Measurements from ENCODE around the gene CDK16.
"Not testable (repeated sequence)": the region's sequence is repeated elsewhere in the genome, so short reads cannot be mapped to it uniquely, and the experiment has no call there.

CDK16 gene

GRCh38 chrX:47241201-47242011 lies 22.9 kb downstream of the CDK16 start:
- Mint-ChIP-seq H3K27ac (peak overlapping the region in 1 of 2 donors; percentile 46), H3K4me3 (no peak overlapping the region), H3K27me3 (no peaks in the 10 kb centered on the region), H3K9me3 (no peaks in the 10 kb centered on the region), H3K4me1 (peaks cover 10% of the 10 kb centered on the region)
- no peak for DNase-seq
- ATAC-seq: no peak

- no peaks in the 10 kb centered on the region for H3K27me3 Mint-ChIP-seq
- no peaks in the 10 kb centered on the region for H3K9me3 Mint-ChIP-seq
- DNase-seq: no peak
- no peak overlapping the region for H3K4me3 Mint-ChIP-seq
- H3K27ac Mint-ChIP-seq: no peak overlapping the region
- peaks cover 6% of the 10 kb centered on the region for H3K4me1 Mint-ChIP-seq
- no peak for ATAC-seq
These were observed 23.8 kb downstream of the CDK16 start for GRCh38 chrX:47242321-47242720.

- Mint-ChIP-seq H3K9me3 (no peaks in the 10 kb centered on the region), H3K4me1 (peaks cover 10% of the 10 kb centered on the region), H3K27me3 (no peaks in the 10 kb centered on the region), H3K27ac (no peak overlapping the region), H3K4me3 (no peak overlapping the region)
- no peak for ATAC-seq
- DNase-seq: no peak
These were observed 24.9 kb downstream of the CDK16 start for GRCh38 chrX:47243351-47243750.

- ATAC-seq (no peak), DNase-seq (no peak)
- Mint-ChIP-seq H3K9me3 (no peaks in the 10 kb centered on the region), H3K27me3 (no peaks in the 10 kb centered on the region), H3K4me3 (no peak overlapping the region), H3K4me1 (peaks cover 20% of the 10 kb centered on the region), H3K27ac (no peak overlapping the region)
These were observed 26.2 kb downstream of the CDK16 start for GRCh38 chrX:47244676-47245075.

- Mint-ChIP-seq H3K4me3 (no peak overlapping the region), H3K4me1 (peaks cover 20% of the 10 kb centered on the region), H3K27ac (no peak overlapping the region), H3K9me3 (no peaks in the 10 kb centered on the region), H3K27me3 (no peaks in the 10 kb centered on the region)
- ATAC-seq (no peak), DNase-seq (no peak)
These were observed 26.7 kb downstream of the CDK16 start for GRCh38 chrX:47245156-47245555.

- ATAC-seq (peak; percentile 60), DNase-seq (peak in 1 of 2 donors; percentile 19)
- Mint-ChIP-seq H3K4me1 (peaks cover 20% of the 10 kb centered on the region), H3K9me3 (no peaks in the 10 kb centered on the region), H3K27ac (no peak overlapping the region), H3K4me3 (no peak overlapping the region), H3K27me3 (no peaks in the 10 kb centered on the region)
These were observed 28.9 kb downstream of the CDK16 start for GRCh38 chrX:47247206-47247998.

- Mint-ChIP-seq H3K4me1 (peaks cover 20% of the 10 kb centered on the region), H3K27me3 (no peaks in the 10 kb centered on the region), H3K27ac (no peak overlapping the region), H3K4me3 (no peak overlapping the region), H3K9me3 (no peaks in the 10 kb centered on the region)
- ATAC-seq: no peak
- DNase-seq: no peak
These were observed 29.5 kb downstream of the CDK16 start for GRCh38 chrX:47247999-47248320.

GRCh38 chrX:47248576-47248975 lies 30.1 kb downstream of the CDK16 start:
- ATAC-seq: no peak
- H3K27me3 Mint-ChIP-seq: no peaks in the 10 kb centered on the region
- peaks cover 20% of the 10 kb centered on the region for H3K4me1 Mint-ChIP-seq
- H3K9me3 Mint-ChIP-seq: no peaks in the 10 kb centered on the region
- H3K27ac Mint-ChIP-seq: no peak overlapping the region
- H3K4me3 Mint-ChIP-seq: no peak overlapping the region
- no peak for DNase-seq

- ATAC-seq: no peak
- no peaks in the 10 kb centered on the region for H3K27me3 Mint-ChIP-seq
- no peaks in the 10 kb centered on the region for H3K9me3 Mint-ChIP-seq
- no peak overlapping the region for H3K4me3 Mint-ChIP-seq
- H3K4me1 Mint-ChIP-seq: peaks cover 20% of the 10 kb centered on the region
- no peak for DNase-seq
- H3K27ac Mint-ChIP-seq: no peak overlapping the region
These were observed 31.5 kb downstream of the CDK16 start for GRCh38 chrX:47250017-47250347.

GRCh38 chrX:47257620-47258019 lies 39.1 kb downstream of the CDK16 start:
- not testable (repeated sequence) for ATAC-seq, DNase-seq, H3K27me3 Mint-ChIP-seq, H3K4me3 Mint-ChIP-seq, H3K27ac Mint-ChIP-seq, H3K4me1 Mint-ChIP-seq, H3K9me3 Mint-ChIP-seq

GRCh38 chrX:47264483-47265173 lies 46.1 kb downstream of the CDK16 start:
- ATAC-seq (peak; percentile 45), DNase-seq (no peak)
- Mint-ChIP-seq H3K27me3 (no peaks in the 10 kb centered on the region), H3K9me3 (no peaks in the 10 kb centered on the region), H3K4me3 (no peak overlapping the region), H3K27ac (no peak overlapping the region), H3K4me1 (peaks cover 6% of the 10 kb centered on the region)

GRCh38 chrX:47266643-47267042 lies 48.2 kb downstream of the CDK16 start:
- no peaks in the 10 kb centered on the region for H3K27me3 Mint-ChIP-seq
- no peaks in the 10 kb centered on the region for H3K9me3 Mint-ChIP-seq
- DNase-seq (no peak), ATAC-seq (no peak)
- peaks cover 6% of the 10 kb centered on the region for H3K4me1 Mint-ChIP-seq
- H3K4me3 Mint-ChIP-seq: no peak overlapping the region
- H3K27ac Mint-ChIP-seq: no peak overlapping the region

- no peaks in the 10 kb centered on the region for H3K4me1 Mint-ChIP-seq
- H3K27ac Mint-ChIP-seq: no peak overlapping the region
- DNase-seq (no peak), ATAC-seq (no peak)
- H3K27me3 Mint-ChIP-seq: no peaks in the 10 kb centered on the region
- H3K4me3 Mint-ChIP-seq: no peak overlapping the region
- no peaks in the 10 kb centered on the region for H3K9me3 Mint-ChIP-seq
These were observed 53.5 kb downstream of the CDK16 start for GRCh38 chrX:47272013-47272408.

- no peaks in the 10 kb centered on the region for H3K4me1 Mint-ChIP-seq
- peak overlapping the region in 1 of 2 donors; percentile 19 for H3K27ac Mint-ChIP-seq
- DNase-seq: no peak
- H3K27me3 Mint-ChIP-seq: no peaks in the 10 kb centered on the region
- no peaks in the 10 kb centered on the region for H3K9me3 Mint-ChIP-seq
- H3K4me3 Mint-ChIP-seq: no peak overlapping the region
- ATAC-seq: no peak
These were observed 54.7 kb downstream of the CDK16 start for GRCh38 chrX:47273011-47273730.

- ATAC-seq (no peak), DNase-seq (no peak)
- no peak overlapping the region for H3K4me3 Mint-ChIP-seq
- H3K27me3 Mint-ChIP-seq: no peaks in the 10 kb centered on the region
- H3K9me3 Mint-ChIP-seq: no peaks in the 10 kb centered on the region
- no peaks in the 10 kb centered on the region for H3K4me1 Mint-ChIP-seq
- no peak overlapping the region for H3K27ac Mint-ChIP-seq
These were observed 60.2 kb downstream of the CDK16 start for GRCh38 chrX:47278691-47279090.
